HG03520 (cell line): ENCODE data around the gene RIGI.
"Not testable (repeated sequence)": the region's sequence is repeated elsewhere in the genome, so short reads cannot be mapped to it uniquely, and the experiment has no call there.

ENCODE experiments used
- ATAC-seq: cut with Tn5 transposase; IDR thresholded peaks from one replicate; pipeline ENCODE4 v1.9.1; 2021; ENCODE audit warnings: mild to moderate bottlenecking, moderate library complexity; ENCODE audit not compliant: unreplicated experiment

The RIGI gene

GRCh38 chr9:32533336-32533735 lies 7.3 kb upstream of the RIGI start:
- no peak for ATAC-seq

- ATAC-seq, result no peak
Observed at GRCh38 chr9:32526707-32527048, 682 bp upstream of the RIGI start.

GRCh38 chr9:32525709-32526030 lies 326 bp downstream of the RIGI start:
- peak; percentile 11 for ATAC-seq

GRCh38 chr9:32524892-32525708 lies 896 bp downstream of the RIGI start:
- ATAC-seq, result no peak

- not testable (repeated sequence) for ATAC-seq
Observed at GRCh38 chr9:32524558-32524891, 1.5 kb downstream of the RIGI start.

GRCh38 chr9:32523910-32524309 lies 2.1 kb downstream of the RIGI start:
- no peak for ATAC-seq

DNA sequence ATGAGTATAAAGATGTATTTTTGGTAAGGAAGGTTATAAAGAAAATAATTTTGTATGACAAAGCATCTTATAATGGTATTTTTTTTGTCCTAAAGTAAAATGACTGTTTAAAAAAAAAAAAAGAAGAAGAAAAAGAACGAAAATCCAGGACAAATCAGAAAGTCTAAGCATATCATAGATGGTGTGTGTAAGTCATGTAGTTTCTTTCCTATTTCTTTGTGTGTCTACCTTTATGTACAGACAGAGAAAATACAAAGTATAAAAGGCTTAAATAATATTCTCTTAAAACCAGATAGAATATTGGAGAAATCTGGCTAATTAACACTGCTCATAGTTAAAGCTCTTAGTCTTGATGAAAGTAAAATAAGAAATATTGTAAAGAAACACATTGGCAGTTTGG lies 7.7 kb downstream of the RIGI start:
- no peak for ATAC-seq

DNA sequence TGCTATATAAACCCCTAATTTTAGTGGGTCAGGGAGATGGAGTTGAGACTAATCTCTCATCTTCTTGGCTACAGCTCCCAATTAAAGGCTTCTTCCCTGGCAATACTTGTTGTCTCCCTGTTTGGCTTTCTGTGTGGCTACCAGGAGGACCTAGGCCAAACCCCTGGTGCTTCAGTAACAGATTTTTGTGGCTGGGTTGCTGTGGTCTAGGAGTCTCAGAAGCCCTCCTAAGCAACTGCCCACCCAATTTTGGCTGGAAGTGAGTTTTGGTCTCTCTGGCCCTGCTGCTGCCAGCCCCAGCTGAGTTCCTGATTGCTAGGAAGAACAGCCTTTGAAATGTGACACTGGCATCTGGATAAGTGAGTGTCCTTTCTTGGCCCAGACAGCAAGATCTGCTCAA lies 9.8 kb downstream of the RIGI start:
- no peak for ATAC-seq

- ATAC-seq, result no peak
Observed at GRCh38 chr9:32508728-32509127, 17.3 kb downstream of the RIGI start.

GRCh38 chr9:32503008-32503407 lies 23.0 kb downstream of the RIGI start:
- no peak for ATAC-seq

GRCh38 chr9:32502464-32502863 lies 23.5 kb downstream of the RIGI start:
- ATAC-seq, result no peak

- no peak for ATAC-seq
Observed at GRCh38 chr9:32501868-32502267, 24.1 kb downstream of the RIGI start.

DNA sequence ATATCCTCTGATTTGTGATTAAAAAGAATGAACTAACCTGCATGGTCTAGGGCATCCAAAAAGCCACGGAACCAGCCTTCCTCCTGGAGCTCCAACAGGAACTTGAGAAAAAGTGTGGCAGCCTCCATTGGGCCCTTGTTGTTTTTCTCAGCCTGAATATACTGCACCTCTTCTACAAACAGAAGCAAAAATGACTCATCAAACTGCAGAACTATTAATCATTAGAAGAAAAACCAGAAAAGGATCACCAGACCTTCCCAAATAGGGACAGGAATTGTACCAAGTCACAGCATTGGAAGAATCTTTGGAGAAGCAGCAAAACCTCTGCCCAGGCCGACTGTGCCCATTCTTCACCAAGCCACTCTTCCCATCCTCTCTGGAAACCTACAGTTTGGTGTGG lies 25.2 kb downstream of the RIGI start:
- ATAC-seq, result no peak

GRCh38 chr9:32497921-32498320 lies 28.1 kb downstream of the RIGI start:
- no peak for ATAC-seq

- no peak for ATAC-seq
Observed at GRCh38 chr9:32490601-32491000, 35.4 kb downstream of the RIGI start.

DNA sequence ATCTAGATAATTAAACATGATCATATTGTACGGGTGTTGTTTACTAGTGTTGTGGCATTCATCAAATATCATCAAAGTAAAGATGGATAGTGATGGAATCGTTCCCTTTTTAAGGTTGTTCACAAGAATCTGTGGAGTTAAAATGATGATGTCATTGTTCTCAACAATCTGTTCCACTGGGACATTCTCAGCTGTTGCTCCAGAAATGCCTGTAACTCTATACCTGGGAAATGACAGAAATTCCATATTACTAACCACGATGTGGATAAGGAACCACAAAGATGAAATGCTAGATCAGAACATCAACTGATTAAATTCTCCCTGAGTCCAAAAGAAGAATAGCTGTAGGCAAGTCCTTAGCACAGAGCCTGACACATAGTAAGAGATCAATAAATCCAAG lies 38.0 kb downstream of the RIGI start:
- ATAC-seq, result no peak

DNA sequence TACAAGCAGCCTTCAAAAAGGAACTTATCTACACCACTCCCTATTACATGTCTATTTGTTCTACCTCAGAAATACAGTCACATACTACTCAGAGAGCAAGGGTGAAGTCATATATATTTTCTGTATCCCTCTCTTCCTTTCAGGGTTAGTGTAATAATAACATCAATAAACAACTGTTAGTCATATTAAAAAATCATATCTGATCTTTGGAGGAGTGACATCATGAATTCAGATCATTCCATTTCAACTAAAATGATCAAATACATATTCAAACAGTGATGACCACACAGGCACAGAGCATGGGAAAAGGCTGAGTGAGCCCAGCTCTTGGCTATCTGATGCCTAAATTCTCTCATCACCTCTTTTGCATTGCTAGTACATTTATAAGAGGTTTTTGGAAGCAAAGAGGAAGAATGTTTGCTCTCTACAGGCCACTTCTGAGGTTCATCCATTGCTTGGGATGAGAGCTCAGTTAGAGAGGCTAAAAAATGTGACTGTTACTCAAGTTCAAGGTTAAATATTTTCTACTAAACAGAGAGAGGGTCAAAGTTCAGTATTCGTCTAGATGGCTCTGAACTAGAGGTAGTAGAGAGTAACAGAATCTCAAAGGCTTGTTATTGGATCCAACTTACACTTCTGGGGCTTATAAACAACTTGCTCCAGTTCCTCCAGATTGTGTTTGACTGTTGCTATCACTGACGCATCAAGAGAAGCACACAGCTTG lies 39.0 kb downstream of the RIGI start:
- no peak for ATAC-seq

- no peak for ATAC-seq
Observed at GRCh38 chr9:32483343-32483742, 42.7 kb downstream of the RIGI start.
